Glutamatergic neuron (in vitro differentiated cells): Measurements from ENCODE around the gene TM4SF4. TPM values are rescaled to one million over a fixed set of nuclear protein-coding genes. Genes with fewer than 3 reads are reported as not detected.

ENCODE experiments used
- DNase-seq: peaks from one replicate; pipeline ENCODE4 v3.0.0; 2022
- H3K27ac Mint-ChIP-seq: one replicate; pipeline ENCODE4 v1.8.0; 2020; ENCODE audit warnings: mild to moderate bottlenecking, mixed read lengths, inconsistent platforms; ENCODE audit not compliant: unreplicated experiment
- H3K27me3 Mint-ChIP-seq: one replicate; pipeline ENCODE4 v1.8.0; 2020; ENCODE audit warnings: mild to moderate bottlenecking, moderate library complexity, mixed read lengths, inconsistent platforms; ENCODE audit not compliant: unreplicated experiment
- H3K36me3 Mint-ChIP-seq: one replicate; pipeline ENCODE4 v1.8.0; 2020; ENCODE audit warnings: mild to moderate bottlenecking, mixed read lengths, inconsistent platforms; ENCODE audit not compliant: unreplicated experiment
- H3K4me1 Mint-ChIP-seq: one replicate; pipeline ENCODE4 v1.8.0; 2020; ENCODE audit warnings: mild to moderate bottlenecking, low read depth, mixed read lengths, inconsistent platforms; ENCODE audit not compliant: unreplicated experiment
- H3K4me3 Mint-ChIP-seq: one replicate; pipeline ENCODE4 v1.8.0; 2020; ENCODE audit warnings: mild to moderate bottlenecking, mixed read lengths, inconsistent platforms; ENCODE audit not compliant: unreplicated experiment
- H3K9me3 Mint-ChIP-seq: one replicate; pipeline ENCODE4 v1.8.0; 2020; ENCODE audit warnings: mild to moderate bottlenecking, moderate library complexity, mixed read lengths, inconsistent platforms; ENCODE audit not compliant: unreplicated experiment
- CTCF ChIP-seq: fragments of 200-600 bp; sonication (generic); IDR thresholded peaks from one replicate; pipeline ENCODE4 v1.5.0; 2021; ENCODE audit not compliant: partially characterized antibody, unreplicated experiment
- total RNA-seq: library from RNA; stranded (reverse); fragmentation: NEBNext Ultra II Directional; extraction: Animal tissue kit (Norgen Biotek cat#: 25700); gene quantifications from one replicate; pipeline ENCODE4 v1.2.1, GENCODE V29; 2021; ENCODE audit not compliant: unreplicated experiment

The TM4SF4 gene
- total RNA-seq, 1 donor from 2014 or later: not detected

GRCh38 chr3:149453140-149453805 lies 21.2 kb upstream of the TM4SF4 start:
- H3K27ac Mint-ChIP-seq: no peak overlapping the region
- H3K4me3 Mint-ChIP-seq: no peak overlapping the region
- no peaks in the 10 kb centered on the region for H3K4me1 Mint-ChIP-seq
- H3K36me3 Mint-ChIP-seq: peaks cover 16% of the 10 kb centered on the region
- no peak for DNase-seq
- H3K9me3 Mint-ChIP-seq: peaks cover 2% of the 10 kb centered on the region
- H3K27me3 Mint-ChIP-seq: no peaks in the 10 kb centered on the region
- no peak for TF ChIP-seq CTCF

- DNase-seq: no peak
- peaks cover 2% of the 10 kb centered on the region for H3K9me3 Mint-ChIP-seq
- peaks cover 1% of the 10 kb centered on the region for H3K4me1 Mint-ChIP-seq
- no peak for TF ChIP-seq CTCF
- H3K27me3 Mint-ChIP-seq: no peaks in the 10 kb centered on the region
- peaks cover 16% of the 10 kb centered on the region for H3K36me3 Mint-ChIP-seq
- H3K27ac Mint-ChIP-seq: no peak overlapping the region
- no peak overlapping the region for H3K4me3 Mint-ChIP-seq
Observed at GRCh38 chr3:149454746-149455145, 19.8 kb upstream of the TM4SF4 start.

GRCh38 chr3:149455366-149455765 lies 19.1 kb upstream of the TM4SF4 start:
- no peak for TF ChIP-seq CTCF

GRCh38 chr3:149455989-149456388 lies 18.5 kb upstream of the TM4SF4 start:
- Mint-ChIP-seq H3K36me3 (peaks cover 9% of the 10 kb centered on the region), H3K4me1 (peaks cover 5% of the 10 kb centered on the region), H3K9me3 (peaks cover 2% of the 10 kb centered on the region), H3K4me3 (no peak overlapping the region), H3K27me3 (no peaks in the 10 kb centered on the region), H3K27ac (no peak overlapping the region)
- DNase-seq: no peak
- no peak for TF ChIP-seq CTCF

More at GRCh38 chr3:149455366-149455765, 19.1 kb upstream of the TM4SF4 start:
- H3K27me3 Mint-ChIP-seq: no peaks in the 10 kb centered on the region
- no peak for DNase-seq
- H3K36me3 Mint-ChIP-seq: peaks cover 14% of the 10 kb centered on the region
- H3K4me1 Mint-ChIP-seq: peaks cover 5% of the 10 kb centered on the region
- peaks cover 2% of the 10 kb centered on the region for H3K9me3 Mint-ChIP-seq
- no peak overlapping the region for H3K4me3 Mint-ChIP-seq
- H3K27ac Mint-ChIP-seq: no peak overlapping the region

- DNase-seq: no peak
- Mint-ChIP-seq H3K36me3 (peaks cover 4% of the 10 kb centered on the region), H3K4me3 (no peak overlapping the region), H3K27ac (no peak overlapping the region), H3K27me3 (no peaks in the 10 kb centered on the region), H3K9me3 (no peaks in the 10 kb centered on the region), H3K4me1 (peaks cover 5% of the 10 kb centered on the region)
- TF ChIP-seq CTCF: no peak
Observed at GRCh38 chr3:149459491-149460059, 14.9 kb upstream of the TM4SF4 start.
